GM12892 (cell line): ENCODE results near the gene NKAIN2.

Source experiments
- POLR2A ChIP-seq: IDR thresholded peaks from 2 replicates; pipeline ENCODE4 v1.6.1; 2011; ENCODE audit warnings: low read depth, low read length, control low read depth
- TAF1 ChIP-seq: IDR thresholded peaks from 2 replicates; pipeline ENCODE4 v1.6.1; 2011; ENCODE audit warnings: low read depth, mild to moderate bottlenecking, control low read depth, low read length, borderline replicate concordance

- TF ChIP-seq POLR2A (no peak), TAF1 (no peak)
Observed at GRCh38 chr6:124234801-124235200, 431.1 kb downstream of the NKAIN2 start.
